HT1080 (cell line): Measurements from ENCODE around the gene SGIP1. TPM values are rescaled to one million over a fixed set of nuclear protein-coding genes. Genes with fewer than 3 reads are reported as not detected.
"Not testable (repeated sequence)": the region's sequence is repeated elsewhere in the genome, so short reads cannot be mapped to it uniquely, and the experiment has no call there.

ENCODE experiments used
- DNase-seq: peaks from one replicate; pipeline ENCODE4 v3.0.0-alpha.2; 2015; ENCODE audit warnings: low read depth
- total RNA-seq: library from RNA; depleted of rRNA; stranded (reverse); fragments of >200 nt; shearing (Covaris generic); gene quantifications from 2 replicates; pipeline ENCODE4 v1.2.3, GENCODE V29; 2014

Gene SGIP1
- total RNA-seq, 1 experiment from 2014 or later: 0.08 TPM

GRCh38 chr1:66761221-66761620 is 227.3 kb downstream of the SGIP1 start:
- DNase-seq: peak; percentile 42

GRCh38 chr1:66764994-66765578 is 231.1 kb downstream of the SGIP1 start:
- DNase-seq: peak; percentile 54

- DNase-seq: no peak
Observed at GRCh38 chr1:66767626-66768025, 233.7 kb downstream of the SGIP1 start.

GRCh38 chr1:66768965-66769364 is 235.0 kb downstream of the SGIP1 start:
- no peak for DNase-seq

GRCh38 chr1:66769512-66770229 is 235.7 kb downstream of the SGIP1 start:
- DNase-seq: peak; percentile 7

- DNase-seq: no peak
Observed at GRCh38 chr1:66770240-66770639, 236.3 kb downstream of the SGIP1 start.

- no peak for DNase-seq
Observed at GRCh38 chr1:66770694-66771093, 236.7 kb downstream of the SGIP1 start.

- no peak for DNase-seq
Observed at GRCh38 chr1:66773227-66773626, 239.3 kb downstream of the SGIP1 start.

GRCh38 chr1:66774438-66774837 is 240.5 kb downstream of the SGIP1 start:
- DNase-seq: no peak

- DNase-seq: no peak
Observed at GRCh38 chr1:66775646-66776045, 241.7 kb downstream of the SGIP1 start.

- no peak for DNase-seq
Observed at GRCh38 chr1:66777831-66778230, 243.9 kb downstream of the SGIP1 start.

GRCh38 chr1:66778266-66778665 is 244.3 kb downstream of the SGIP1 start:
- no peak for DNase-seq

- DNase-seq: no peak
Observed at GRCh38 chr1:66778969-66779368, 245.0 kb downstream of the SGIP1 start.

- DNase-seq: no peak
Observed at GRCh38 chr1:66779475-66780078, 245.6 kb downstream of the SGIP1 start.

- not testable (repeated sequence) for DNase-seq
Observed at GRCh38 chr1:66785800-66786199, 251.8 kb downstream of the SGIP1 start.

- DNase-seq: no peak
Observed at GRCh38 chr1:66787641-66788040, 253.7 kb downstream of the SGIP1 start.

- no peak for DNase-seq
Observed at GRCh38 chr1:66788231-66788939, 254.4 kb downstream of the SGIP1 start.

GRCh38 chr1:66791621-66792610 is 258.0 kb downstream of the SGIP1 start:
- no peak for DNase-seq

GRCh38 chr1:66795839-66796238 is 261.9 kb downstream of the SGIP1 start:
- not testable (repeated sequence) for DNase-seq
